B cell (primary cell): ENCODE data around the gene CERS6. TPM values are rescaled to one million over a fixed set of nuclear protein-coding genes. Genes with fewer than 3 reads are reported as not detected.

Experiments
- ATAC-seq: fragments of 200-7000 bp; cut with Tn5 transposase; one replicate; pipeline ENCODE4 v1.10.0; 2021; ENCODE audit warnings: low read depth, mild to moderate bottlenecking, moderate number of reproducible peaks, moderate library complexity
- CTCF ChIA-PET: fragments of 350-600 bp; sonication (Branson Sonifier 250); formaldehyde crosslinking; loops from one replicate; lab custom pipeline; 2021; ENCODE audit warnings: antibody characterized with exemption, inconsistent platforms; lab: Charles Lee
- POLR2A ChIA-PET: fragments of 350-600 bp; sonication (Branson Sonifier 250); formaldehyde crosslinking; loops from one replicate; lab custom pipeline; 2021; ENCODE audit warnings: antibody characterized with exemption; lab: Charles Lee
- DNase-seq: peaks from one replicate; pipeline ENCODE4 v3.0.0; 2013
- H2AFZ ChIP-seq: 2 replicates; pipeline ENCODE4 v1.6.1; 2012; ENCODE audit warnings: mild to moderate bottlenecking, low read depth, low read length; ENCODE audit not compliant: insufficient read depth, poor library complexity, severe bottlenecking
- H3K27ac ChIP-seq, 2 donors: 1 replicate in 1 of 2; 2 replicates in 1 of 2; pipeline ENCODE4 v1.5.1; 2012 to 2013; ENCODE audit warnings: low read length in 2 of 2, mild to moderate bottlenecking in 2 of 2, moderate library complexity in 1 of 2
- H3K27me3 ChIP-seq, 4 experiments: fragments of 200-600 bp in 1 of 4; sonication (generic) in 1 of 4; replicated peaks in 1 of 4; 1 replicate in 2 of 4; 2 replicates in 2 of 4; pipeline versions ENCODE4 v1.6.1 to v1.7.0; 2013 to 2016; ENCODE audit warnings: low read length in 3 of 4, mild to moderate bottlenecking in 2 of 4, mixed read lengths in 1 of 4, moderate library complexity in 1 of 4; ENCODE audit not compliant: insufficient read depth in 4 of 4, control insufficient read depth in 3 of 4; ENCODE audit errors: control extremely low read depth in 1 of 4
- H3K36me3 ChIP-seq, 2 experiments: replicated peaks in 1 of 2; 1 replicate in 1 of 2; 2 replicates in 1 of 2; pipeline versions ENCODE4 v1.6.1 to v1.7.1; 2013; ENCODE audit warnings: low read length in 1 of 2; ENCODE audit not compliant: insufficient read depth in 2 of 2, control insufficient read depth in 1 of 2; ENCODE audit errors: control extremely low read depth in 1 of 2, extremely low read depth in 1 of 2
- H3K4me1 ChIP-seq, 2 donors: fragments of 200-600 bp in 1 of 2; sonication (generic) in 1 of 2; 1 replicate in 1 of 2; 2 replicates in 1 of 2; pipeline versions ENCODE4 v1.5.1 to v1.6.1; 2013 to 2017; ENCODE audit warnings: low read length in 2 of 2; ENCODE audit not compliant: control insufficient read depth in 2 of 2, insufficient read depth in 2 of 2
- H3K4me2 ChIP-seq: replicated peaks from 2 replicates; pipeline ENCODE3; 2012; ENCODE audit warnings: mild to moderate bottlenecking, low read depth, low read length; ENCODE audit not compliant: poor library complexity, severe bottlenecking
- H3K4me3 ChIP-seq, 5 experiments: fragments of 200-600 bp in 1 of 5; sonication (generic) in 1 of 5; 1 replicate in 3 of 5; 2 replicates in 2 of 5; pipeline versions ENCODE4 v1.5.1 to v1.7.0; 2011 to 2016; ENCODE audit warnings: low read length in 4 of 5, mild to moderate bottlenecking in 4 of 5, low read depth in 2 of 5, control low read depth in 1 of 5, moderate library complexity in 1 of 5; ENCODE audit not compliant: insufficient read depth in 1 of 5; ENCODE audit errors: control extremely low read depth in 1 of 5, extremely low read depth in 1 of 5
- H3K79me2 ChIP-seq: fragments of 200-600 bp; sonication (generic); one replicate; pipeline ENCODE4 v1.6.0; 2016; ENCODE audit warnings: low read length; ENCODE audit not compliant: control insufficient read depth, insufficient read depth
- H3K9ac ChIP-seq: fragments of 200-600 bp; sonication (generic); 2 replicates; pipeline ENCODE4 v1.6.1; 2017; ENCODE audit warnings: mild to moderate bottlenecking, low read length, moderate library complexity
- H3K9me3 ChIP-seq, 3 donors: one replicate each; pipeline versions ENCODE4 v1.6.1 to v1.7.1; 2013; ENCODE audit warnings: low read length in 2 of 3; ENCODE audit not compliant: control insufficient read depth in 2 of 3, insufficient read depth in 1 of 3; ENCODE audit errors: control extremely low read depth in 1 of 3
- H4K20me1 ChIP-seq: 2 replicates; pipeline ENCODE4 v1.6.0; 2012; ENCODE audit warnings: mild to moderate bottlenecking, low read length; ENCODE audit not compliant: insufficient read depth, control insufficient read depth, poor library complexity, severe bottlenecking
- H3K27ac Mint-ChIP-seq: one replicate; pipeline ENCODE4 v1.8.0; 2021; ENCODE audit warnings: mixed read lengths
- H3K27me3 Mint-ChIP-seq: one replicate; pipeline ENCODE4 v1.8.0; 2021; ENCODE audit warnings: mixed read lengths
- H3K4me1 Mint-ChIP-seq: one replicate; pipeline ENCODE4 v1.8.0; 2021; ENCODE audit warnings: mixed read lengths
- H3K4me3 Mint-ChIP-seq: one replicate; pipeline ENCODE4 v1.8.0; 2021; ENCODE audit warnings: mixed read lengths
- H3K9me3 Mint-ChIP-seq: one replicate; pipeline ENCODE4 v1.8.0; 2022; ENCODE audit warnings: mixed read lengths; ENCODE audit not compliant: insufficient read depth
- EZH2 ChIP-seq: IDR thresholded peaks from 2 replicates; pipeline ENCODE4 v1.6.1; 2012; ENCODE audit warnings: borderline replicate concordance, low read depth, mild to moderate bottlenecking, moderate library complexity, low read length; ENCODE audit not compliant: insufficient read depth, poor library complexity, severe bottlenecking
- WGBS: methylation state at CpG from one replicate; pipeline ENCODE4 v1.1.5; 2013; ENCODE audit warnings: missing lambda C conversion rate; ENCODE audit not compliant: insufficient coverage; 5-methylcytosine and 5-hydroxymethylcytosine counted together
- intact Hi-C: fragments of 100-400 bp; cut with micrococcal nuclease; formaldehyde crosslinking; loops from one replicate; pipeline ENCODE4 v1.10.0; 2022
- polyA plus RNA-seq: library from polyadenylated mRNA; depleted of rRNA; stranded (reverse); fragments of >200 nt; gene quantifications from 2 replicates; pipeline ENCODE4 v1.2.3, GENCODE V29; 2012
- total RNA-seq, 2 donors: library from RNA; stranded (reverse); fragments of 120-200 nt in 1 of 2; gene quantifications; 1 replicate in 1 of 2; 2 replicates in 1 of 2; pipeline versions ENCODE4 v1.2.3 to v1.2.4, GENCODE V29; 2013 to 2022
- TF ChIP-seq, protein P1 (sequence below): fragments of 200-600 bp; IDR thresholded peaks from one replicate; pipeline ENCODE4 v1.8.0; 2022; ENCODE audit warnings: antibody characterized with exemption, mild to moderate bottlenecking

Gene CERS6
- total and polyA plus RNA-seq, 2 donors (not counting 1 experiment from before 2014, with no cell fraction given) = 2.2 to 5.5 TPM

DNA sequence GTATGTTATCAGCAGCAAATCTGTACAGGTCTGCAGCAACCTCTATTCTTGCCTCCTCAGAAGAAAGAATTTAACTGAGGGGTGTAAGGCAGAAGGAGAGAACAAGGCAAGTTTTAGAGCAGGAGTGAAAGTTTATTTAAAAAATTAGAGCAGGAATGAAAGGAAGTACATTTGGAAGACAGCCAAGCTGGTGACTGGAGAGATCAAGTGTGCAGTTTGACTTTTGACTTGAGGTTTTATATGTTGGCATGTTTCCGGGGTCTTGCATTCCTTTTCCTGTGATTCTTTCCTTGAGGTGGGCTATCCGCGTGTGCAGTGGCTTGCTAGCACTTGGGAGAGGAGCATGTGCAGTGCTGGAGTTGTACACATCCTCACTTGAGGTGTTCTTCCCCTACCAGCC, 16.5 kb upstream of the CERS6 start:
- Histone ChIP-seq H3K4me1 (no peaks in the 10 kb centered on the region), H3K27ac (no peak overlapping the region), H4K20me1 (no peaks in the 10 kb centered on the region), H3K36me3 (no peaks in the 10 kb centered on the region), H2AFZ (no peak overlapping the region), H3K79me2 (no peaks in the 10 kb centered on the region), H3K4me2 (no peak overlapping the region), H3K9ac (no peak overlapping the region), H3K9me3 (peaks cover 0 to 2% (median 1%) of the 10 kb centered on the region in 3 donors), H3K4me3 (no peak overlapping the region), H3K27me3 (no peaks in the 10 kb centered on the region)
- Mint-ChIP-seq H3K4me3 (no peak overlapping the region), H3K27ac (no peak overlapping the region), H3K9me3 (no peaks in the 10 kb centered on the region), H3K27me3 (peaks cover 8% of the 10 kb centered on the region), H3K4me1 (no peaks in the 10 kb centered on the region)
- DNase-seq (no peak), ATAC-seq (no peak)
- whole genome bisulfite sequencing = no CpG with 5 or more reads among the region's 3 CpGs
- no peak for TF ChIP-seq EZH2
- TF ChIP-seq, protein P1, sequence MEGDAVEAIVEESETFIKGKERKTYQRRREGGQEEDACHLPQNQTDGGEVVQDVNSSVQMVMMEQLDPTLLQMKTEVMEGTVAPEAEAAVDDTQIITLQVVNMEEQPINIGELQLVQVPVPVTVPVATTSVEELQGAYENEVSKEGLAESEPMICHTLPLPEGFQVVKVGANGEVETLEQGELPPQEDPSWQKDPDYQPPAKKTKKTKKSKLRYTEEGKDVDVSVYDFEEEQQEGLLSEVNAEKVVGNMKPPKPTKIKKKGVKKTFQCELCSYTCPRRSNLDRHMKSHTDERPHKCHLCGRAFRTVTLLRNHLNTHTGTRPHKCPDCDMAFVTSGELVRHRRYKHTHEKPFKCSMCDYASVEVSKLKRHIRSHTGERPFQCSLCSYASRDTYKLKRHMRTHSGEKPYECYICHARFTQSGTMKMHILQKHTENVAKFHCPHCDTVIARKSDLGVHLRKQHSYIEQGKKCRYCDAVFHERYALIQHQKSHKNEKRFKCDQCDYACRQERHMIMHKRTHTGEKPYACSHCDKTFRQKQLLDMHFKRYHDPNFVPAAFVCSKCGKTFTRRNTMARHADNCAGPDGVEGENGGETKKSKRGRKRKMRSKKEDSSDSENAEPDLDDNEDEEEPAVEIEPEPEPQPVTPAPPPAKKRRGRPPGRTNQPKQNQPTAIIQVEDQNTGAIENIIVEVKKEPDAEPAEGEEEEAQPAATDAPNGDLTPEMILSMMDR = no peak
- POLR2A ChIA-PET = no interaction called here
- CTCF ChIA-PET = no interaction called here
- intact Hi-C loops = no loop called here

DNA sequence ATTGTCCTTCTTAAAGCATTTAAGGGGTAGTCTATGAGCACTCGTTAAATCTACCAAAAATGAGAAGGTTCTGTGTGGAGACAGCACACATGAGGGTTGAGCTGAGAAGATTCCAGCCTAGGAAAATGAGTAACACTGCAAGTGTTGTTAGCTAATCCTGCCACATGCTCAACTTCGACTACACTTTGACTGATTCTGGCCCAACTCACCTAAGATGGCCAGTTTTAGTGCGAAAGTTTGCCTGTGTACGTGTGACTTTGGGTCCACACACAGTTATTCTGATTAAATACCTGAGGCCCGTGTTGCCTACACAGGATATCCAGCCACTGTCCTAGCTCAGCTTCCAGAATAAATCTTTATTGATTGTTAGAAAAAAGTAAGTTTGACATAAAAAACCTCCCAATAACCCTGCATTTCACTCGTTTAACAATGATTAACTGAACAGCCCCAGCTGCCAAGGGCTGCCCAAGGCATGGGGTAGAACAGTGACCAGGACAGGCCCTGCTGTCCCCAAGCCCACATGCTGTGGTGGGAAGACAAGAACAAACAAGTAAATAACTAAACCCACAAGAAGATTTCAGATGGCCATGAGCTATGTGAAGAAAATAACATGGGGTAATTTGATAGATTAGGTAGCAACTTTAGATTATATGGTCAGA, 14.7 kb upstream of the CERS6 start:
- intact Hi-C loops = loop anchor here (10.0 kb wide), 1 partner anchor 243 kb away; no protein-coding TSS in a partner anchor
- Histone ChIP-seq H3K9me3 (peaks cover 2 to 6% (median 6%) of the 10 kb centered on the region in 3 donors), H2AFZ (no peak overlapping the region), H3K4me2 (no peak overlapping the region), H3K4me3 (no peak overlapping the region), H3K4me1 (no peaks in the 10 kb centered on the region), H3K36me3 (no peaks in the 10 kb centered on the region), H3K27ac (no peak overlapping the region), H3K9ac (no peak overlapping the region), H3K79me2 (no peaks in the 10 kb centered on the region), H4K20me1 (no peaks in the 10 kb centered on the region), H3K27me3 (no peaks in the 10 kb centered on the region)
- TF ChIP-seq EZH2 = no peak
- TF ChIP-seq, protein P1 = no peak
- no peak overlapping the region for H3K27ac Mint-ChIP-seq
- peaks cover 5% of the 10 kb centered on the region for H3K9me3 Mint-ChIP-seq
- WGBS = 100% methylated on average over 2 of the region's 6 CpGs
- H3K4me1 Mint-ChIP-seq = no peaks in the 10 kb centered on the region
- CTCF ChIA-PET = no interaction called here
- H3K4me3 Mint-ChIP-seq = no peak overlapping the region
- DNase-seq (no peak), ATAC-seq (no peak)
- POLR2A ChIA-PET = no interaction called here
- peaks cover 8% of the 10 kb centered on the region for H3K27me3 Mint-ChIP-seq
